G401 (cell line): Measurements from ENCODE around the gene RREB1. TPM values are rescaled to one million over a fixed set of nuclear protein-coding genes. Genes with fewer than 3 reads are reported as not detected.

ENCODE experiments used
- DNase-seq: peaks from one replicate; pipeline ENCODE4 v3.0.0-alpha.2; 2015; ENCODE audit warnings: low spot score
- in situ Hi-C: cut with HindIII; loops from 2 replicates; pipeline ENCODE4 v1.10.0; 2016; ENCODE audit warnings: low sequenced_read_pairs, mixed read lengths
- total RNA-seq: library from RNA; depleted of rRNA; stranded (reverse); fragments of >200 nt; shearing (Covaris generic); gene quantifications from 2 replicates; pipeline ENCODE4 v1.2.3, GENCODE V29; 2014

RREB1 gene
- total RNA-seq, 1 experiment from 2014 or later = 8.5 TPM

GRCh38 chr6:7087491-7087979, 20.2 kb upstream of the RREB1 start:
- DNase-seq = no peak
- in situ Hi-C loops = no loop called here

- in situ Hi-C loops = no loop called here
- DNase-seq = no peak
These were observed 19.6 kb upstream of the RREB1 start for GRCh38 chr6:7088076-7088742.

DNA sequence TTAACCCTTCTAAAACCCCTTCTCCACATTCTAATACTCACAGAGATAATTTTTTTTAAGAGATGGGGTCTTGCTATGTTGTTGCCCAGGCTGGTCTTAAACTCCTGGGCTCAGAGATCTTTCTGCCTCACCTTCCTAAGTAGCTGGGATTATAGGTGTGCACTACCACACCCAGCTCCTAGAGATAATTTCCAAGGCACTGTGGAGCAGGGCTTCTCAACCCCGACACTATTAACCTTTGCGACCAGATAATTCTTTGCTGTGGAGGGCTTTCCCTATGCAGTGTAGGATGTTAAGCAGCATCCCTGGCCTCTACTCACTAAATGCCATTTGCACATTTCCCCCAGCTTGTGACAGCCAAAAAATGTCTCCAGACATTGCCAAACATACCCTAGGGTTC, 8.8 kb upstream of the RREB1 start:
- in situ Hi-C loops = no loop called here
- no peak for DNase-seq

DNA sequence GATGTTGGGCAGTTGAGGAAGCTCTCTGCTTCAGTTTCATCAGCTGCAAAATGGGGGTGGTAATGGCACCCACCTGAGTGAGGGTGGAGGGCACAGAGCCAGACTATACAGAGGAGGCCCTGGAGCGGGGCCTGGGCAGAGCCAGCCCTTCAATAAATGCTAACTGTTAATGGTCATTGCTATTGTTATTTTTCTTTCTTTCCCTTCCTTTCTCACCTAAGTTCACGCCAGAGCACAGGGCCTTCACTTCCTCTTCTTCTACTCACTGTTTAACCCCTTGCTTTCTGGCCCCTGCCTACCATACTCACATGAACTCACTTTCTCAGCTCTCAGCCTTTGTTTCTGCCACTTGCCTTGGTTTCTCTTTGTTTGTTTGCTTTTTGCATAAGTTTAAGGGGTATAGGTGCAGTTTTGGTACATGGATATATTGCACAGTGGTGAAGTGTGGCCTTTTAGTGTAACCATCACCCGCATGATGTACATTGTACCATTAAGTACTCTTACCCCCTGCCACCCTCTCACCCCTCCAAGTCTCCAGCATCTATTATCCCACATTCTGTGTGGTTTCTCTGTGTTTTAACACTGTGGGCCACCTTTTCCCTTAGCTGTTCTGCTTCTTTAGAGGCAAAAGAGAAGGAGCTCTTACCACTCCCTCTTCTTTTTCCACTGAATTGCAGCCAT, 7.5 kb upstream of the RREB1 start:
- DNase-seq = no peak
- in situ Hi-C loops = no loop called here

- DNase-seq = no peak
- in situ Hi-C loops = no loop called here
These were observed 7.0 kb upstream of the RREB1 start for GRCh38 chr6:7100753-7101081.

GRCh38 chr6:7101290-7101689, 6.5 kb upstream of the RREB1 start:
- in situ Hi-C loops = no loop called here
- DNase-seq = no peak

DNA sequence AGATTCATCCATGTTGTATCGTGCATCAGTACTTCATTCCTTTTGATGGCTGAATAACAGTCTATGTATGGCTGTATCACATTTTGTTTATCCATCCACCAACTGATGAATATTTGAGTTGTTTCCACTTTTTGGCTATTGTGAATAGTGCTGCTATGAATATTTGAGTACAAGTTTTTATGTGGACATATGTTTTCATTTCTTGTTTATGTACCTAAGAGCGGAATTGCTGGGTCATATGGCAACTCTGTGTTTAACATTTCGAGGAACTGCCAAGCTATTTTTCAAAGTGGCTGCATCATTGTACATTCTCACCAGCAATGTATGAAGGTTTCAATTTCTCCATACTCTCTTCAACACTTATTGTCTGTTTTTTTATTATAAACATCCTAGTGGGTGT, 3.0 kb upstream of the RREB1 start:
- in situ Hi-C loops = no loop called here
- DNase-seq = no peak

DNA sequence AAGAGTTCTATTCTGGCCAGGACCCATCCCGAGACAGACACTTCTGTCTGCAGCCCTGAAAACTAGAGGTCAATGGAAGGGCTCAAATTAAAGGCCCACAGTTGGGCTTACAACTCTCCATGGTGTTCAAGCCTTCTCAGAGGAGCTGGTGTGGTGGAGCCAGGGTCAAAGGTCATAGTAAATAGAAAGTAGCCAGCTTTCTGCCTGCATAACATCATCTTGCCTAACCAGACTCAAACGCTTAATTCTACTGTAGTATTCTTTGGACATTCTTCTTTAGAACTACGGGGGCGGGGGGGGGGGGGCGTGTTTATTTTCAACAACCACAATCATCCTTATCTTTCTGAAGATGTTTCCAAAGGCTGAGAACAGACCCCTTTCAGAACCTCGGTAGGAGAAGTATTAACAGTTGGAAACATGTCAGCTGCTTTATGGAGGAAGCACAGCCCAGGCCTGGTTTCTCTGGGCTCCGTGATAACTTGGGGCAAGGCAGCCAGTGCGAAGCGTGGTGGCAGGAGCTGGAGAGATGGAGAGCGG, 1.5 kb upstream of the RREB1 start:
- in situ Hi-C loops = no loop called here
- DNase-seq = no peak

- no peak for DNase-seq
- in situ Hi-C loops = no loop called here
These were observed 796 bp upstream of the RREB1 start for GRCh38 chr6:7106752-7107577.

- no peak for DNase-seq
- in situ Hi-C loops = no loop called here
These were observed 619 bp downstream of the RREB1 start for GRCh38 chr6:7108196-7108963.

- in situ Hi-C loops = no loop called here
- DNase-seq = no peak
These were observed 1.4 kb downstream of the RREB1 start for GRCh38 chr6:7108964-7109836.

DNA sequence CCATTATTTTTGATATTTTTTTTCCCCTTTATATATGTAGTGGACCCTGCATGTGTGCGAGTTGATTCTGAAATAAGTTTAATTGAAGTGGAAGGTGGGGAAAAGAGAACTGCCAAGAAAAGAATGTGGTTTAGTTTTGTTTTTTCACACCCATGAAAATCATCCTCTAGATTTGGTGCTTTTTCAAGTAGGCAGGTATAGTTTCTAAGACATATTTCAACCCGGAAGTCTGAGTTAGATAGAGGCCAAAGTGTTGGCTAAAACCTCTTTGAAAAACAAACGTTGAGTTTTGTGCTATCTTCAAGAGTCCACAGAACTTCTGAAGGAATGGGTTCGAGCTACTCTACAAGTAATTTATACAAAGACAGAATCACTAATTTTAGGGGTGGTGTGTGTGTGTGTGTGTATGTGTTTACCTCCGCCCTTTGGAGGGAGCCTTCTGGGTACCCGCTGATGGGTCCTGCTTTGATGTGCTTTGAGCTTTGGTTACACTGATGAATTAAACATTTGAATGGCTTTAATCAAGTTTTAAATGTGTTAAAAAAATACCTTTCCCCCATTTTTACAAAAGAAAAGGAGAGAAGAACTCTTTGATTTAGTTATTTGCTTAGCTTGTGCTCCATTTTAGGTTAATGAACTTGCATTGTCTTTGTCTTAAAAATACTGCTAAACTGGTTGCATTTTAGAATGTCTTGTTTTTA, 2.5 kb downstream of the RREB1 start:
- DNase-seq = no peak
- in situ Hi-C loops = no loop called here

DNA sequence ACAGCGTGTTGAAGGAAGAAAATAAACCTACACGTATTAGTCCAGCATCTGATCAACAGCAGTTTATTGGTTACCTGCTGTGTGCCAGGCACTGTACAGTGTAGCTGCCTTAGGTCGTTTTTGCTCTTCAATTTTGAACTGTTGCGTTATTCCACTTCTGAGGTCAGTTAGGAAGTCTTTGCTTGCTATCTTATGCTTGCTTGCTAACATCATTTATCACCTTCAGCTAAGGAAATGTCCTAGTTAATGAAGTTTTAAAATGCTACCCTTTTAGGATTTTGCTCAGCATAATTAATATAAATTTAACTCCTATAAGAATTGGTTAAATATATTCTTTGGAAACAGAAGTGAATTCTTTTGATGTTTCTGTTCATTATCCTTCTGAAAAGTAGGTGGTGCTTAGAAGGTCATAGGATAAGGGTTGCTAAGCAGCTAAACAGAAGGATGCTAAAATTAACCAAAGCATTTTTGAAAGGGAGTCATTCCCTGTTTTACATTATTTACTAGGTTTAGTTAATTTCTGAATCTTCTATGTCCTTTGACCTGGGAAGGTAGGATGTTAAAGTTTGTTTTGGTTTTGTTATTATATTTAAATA, 3.4 kb downstream of the RREB1 start:
- in situ Hi-C loops = no loop called here

GRCh38 chr6:7112171-7112570, 4.4 kb downstream of the RREB1 start:
- in situ Hi-C loops = no loop called here
- DNase-seq = no peak

More for the DNA sequence above, 3.4 kb downstream of the RREB1 start:
- DNase-seq = no peak

- in situ Hi-C loops = no loop called here
- no peak for DNase-seq
These were observed 5.1 kb downstream of the RREB1 start for GRCh38 chr6:7112741-7113313.

DNA sequence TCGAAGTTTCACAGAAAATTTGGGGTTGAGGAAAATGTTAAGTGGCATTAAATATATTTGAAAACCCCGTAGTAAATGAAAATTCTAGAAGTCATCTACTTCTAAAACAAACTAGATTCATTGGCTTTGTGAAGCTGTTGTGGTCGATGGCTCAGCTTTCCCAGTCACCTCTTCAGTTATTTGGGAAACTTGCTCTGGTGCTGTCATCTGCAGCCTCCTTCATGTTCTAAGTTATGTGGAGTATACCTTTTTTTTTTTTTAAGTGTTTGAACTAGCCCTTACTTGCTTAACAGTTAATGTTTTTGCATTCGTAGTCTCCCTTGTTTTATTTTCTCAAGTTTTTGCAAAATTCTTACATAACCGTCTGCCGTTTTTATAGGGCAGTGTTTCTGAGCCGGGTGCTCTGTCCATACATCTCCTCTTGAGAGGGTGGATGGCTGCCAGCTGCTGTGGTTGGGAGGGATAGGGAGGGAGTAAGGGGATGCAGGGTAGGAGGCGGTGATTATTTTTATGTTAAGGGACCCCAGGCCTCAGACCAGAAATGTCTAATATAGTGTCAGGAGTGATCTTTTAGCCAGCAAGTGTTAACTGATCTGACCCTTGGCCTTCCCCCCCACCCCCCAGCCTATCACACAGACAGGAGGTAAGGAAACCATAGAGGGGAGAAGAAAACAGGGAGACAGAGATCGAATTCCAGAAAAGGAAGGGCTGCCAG, 7.1 kb downstream of the RREB1 start:
- DNase-seq = no peak

More for the DNA sequence above, 7.1 kb downstream of the RREB1 start:
- in situ Hi-C loops = no loop called here
